MCF 10A (cell line): ENCODE data around the gene KCNJ16. TPM values are rescaled to one million over a fixed set of nuclear protein-coding genes. Genes with fewer than 3 reads are reported as not detected.

Experiments
- BruUV-seq: library from RNA; stranded (reverse); fragments of 400-500 nt; replicated peaks from 2 replicates; lab custom pipeline; 2021; lab: Mats Ljungman, UMichigan
- CTCF ChIA-PET: fragments of 300-600 bp; sonication (Branson Sonifier 250); formaldehyde crosslinking; extraction: SDS; loops from one replicate; lab custom pipeline; 2021; ENCODE audit warnings: antibody characterized with exemption, inconsistent platforms; lab: Yijun Ruan, JAX
- POLR2A ChIA-PET: fragments of 300-600, 350-650 bp; sonication (Branson Sonifier 250); formaldehyde crosslinking; extraction: SDS; loops from one replicate; lab custom pipeline; 2020; ENCODE audit warnings: antibody characterized with exemption, inconsistent platforms; lab: Yijun Ruan, JAX
- DNase-seq: peaks from one replicate; pipeline ENCODE4 v3.0.0-alpha.2; 2018; ENCODE audit not compliant: unreplicated experiment
- H3K27ac Mint-ChIP-seq: one replicate; pipeline ENCODE4 v1.8.0; 2022; ENCODE audit warnings: mild to moderate bottlenecking, low read depth, mixed read lengths; ENCODE audit not compliant: unreplicated experiment
- H3K27me3 Mint-ChIP-seq: one replicate; pipeline ENCODE4 v1.8.0; 2022; ENCODE audit warnings: mixed read lengths; ENCODE audit not compliant: insufficient read depth, unreplicated experiment
- H3K36me3 Mint-ChIP-seq: one replicate; pipeline ENCODE4 v1.8.0; 2022; ENCODE audit warnings: mild to moderate bottlenecking, moderate library complexity, mixed read lengths; ENCODE audit not compliant: insufficient read depth, unreplicated experiment
- H3K4me1 Mint-ChIP-seq: one replicate; pipeline ENCODE4 v1.8.0; 2022; ENCODE audit warnings: mixed read lengths; ENCODE audit not compliant: insufficient read depth, unreplicated experiment
- H3K4me3 Mint-ChIP-seq: one replicate; pipeline ENCODE4 v1.8.0; 2022; ENCODE audit warnings: mild to moderate bottlenecking, moderate library complexity, mixed read lengths; ENCODE audit not compliant: unreplicated experiment
- H3K9me3 Mint-ChIP-seq: one replicate; pipeline ENCODE4 v1.8.0; 2022; ENCODE audit warnings: mixed read lengths; ENCODE audit not compliant: unreplicated experiment
- CTCF ChIP-seq: fragments of 200-600 bp; IDR thresholded peaks from one replicate; pipeline ENCODE4 v1.8.0; 2022; ENCODE audit warnings: antibody characterized with exemption, mild to moderate bottlenecking; ENCODE audit not compliant: unreplicated experiment
- intact Hi-C: fragments of 100-400 bp; cut with micrococcal nuclease; formaldehyde crosslinking; loops from 2 replicates; pipeline ENCODE4 v1.14.1; 2022
- total RNA-seq: library from RNA; stranded (reverse); gene quantifications from 2 replicates; pipeline ENCODE4 v1.2.3, GENCODE V29; 2022

The KCNJ16 gene
- total RNA-seq, 1 experiment from 2014 or later = 0.42 TPM

- H3K4me1 Mint-ChIP-seq = peaks cover 23% of the 10 kb centered on the region
- H3K27ac Mint-ChIP-seq = no peak overlapping the region
- no peak overlapping the region for H3K4me3 Mint-ChIP-seq
- POLR2A ChIA-PET = interaction anchor here (0.5 to 0.7 kb wide), 2 partner anchors 21 to 366 kb away, joined by 3 to 4 read pairs; no protein-coding TSS in a partner anchor
- intact Hi-C loops = no loop called here
- DNase-seq = no peak
- no peaks in the 10 kb centered on the region for H3K27me3 Mint-ChIP-seq
- TF ChIP-seq CTCF = no peak
- H3K36me3 Mint-ChIP-seq = no peaks in the 10 kb centered on the region
- CTCF ChIA-PET = no interaction called here
- peaks cover 8% of the 10 kb centered on the region for H3K9me3 Mint-ChIP-seq
- BruUV-seq = no TSS peak
Observed at GRCh38 chr17:70099294-70099693, 24.3 kb downstream of the KCNJ16 start.

- no peak overlapping the region for H3K4me3 Mint-ChIP-seq
- intact Hi-C loops = loop anchor here (2.0 kb wide), 1 partner anchor 531 kb away; no protein-coding TSS in a partner anchor
- TF ChIP-seq CTCF = no peak
- DNase-seq = no peak
- peaks cover 8% of the 10 kb centered on the region for H3K9me3 Mint-ChIP-seq
- POLR2A ChIA-PET = interaction anchor here (1.2 kb wide), 1 partner anchor 22 kb away, joined by 4 read pairs; no protein-coding TSS in a partner anchor
- no peaks in the 10 kb centered on the region for H3K36me3 Mint-ChIP-seq
- no peaks in the 10 kb centered on the region for H3K27me3 Mint-ChIP-seq
- H3K4me1 Mint-ChIP-seq = peaks cover 23% of the 10 kb centered on the region
- no peak overlapping the region for H3K27ac Mint-ChIP-seq
- BruUV-seq = no TSS peak
- CTCF ChIA-PET = no interaction called here
Observed at GRCh38 chr17:70099884-70100283, 24.9 kb downstream of the KCNJ16 start.

GRCh38 chr17:70100983-70101382 lies 26.0 kb downstream of the KCNJ16 start:
- Mint-ChIP-seq H3K27me3 (no peaks in the 10 kb centered on the region), H3K27ac (no peak overlapping the region), H3K36me3 (no peaks in the 10 kb centered on the region), H3K4me3 (no peak overlapping the region), H3K4me1 (peaks cover 23% of the 10 kb centered on the region), H3K9me3 (peaks cover 8% of the 10 kb centered on the region)
- ChIA-PET CTCF (interaction anchor here (0.7 to 1.3 kb wide), 3 partner anchors 18 to 494 kb away, joined by 3 to 8 read pairs (median 4); no protein-coding TSS in a partner anchor), POLR2A (interaction anchor here (1.2 kb wide), 1 partner anchor 23 kb away, joined by 4 read pairs; no protein-coding TSS in a partner anchor)
- peak; percentile 24 for DNase-seq
- intact Hi-C loops = loop anchor here (1.0 to 2.0 kb wide), 2 partner anchors 494 to 532 kb away; no protein-coding TSS in a partner anchor
- TF ChIP-seq CTCF = peak; percentile 14
- BruUV-seq = no TSS peak

- no peak for DNase-seq
- Mint-ChIP-seq H3K4me1 (peaks cover 14% of the 10 kb centered on the region), H3K4me3 (no peak overlapping the region), H3K27me3 (no peaks in the 10 kb centered on the region), H3K36me3 (no peaks in the 10 kb centered on the region), H3K9me3 (peaks cover 6% of the 10 kb centered on the region), H3K27ac (no peak overlapping the region)
- CTCF ChIA-PET = no interaction called here
- POLR2A ChIA-PET = no interaction called here
- BruUV-seq = no TSS peak
- no peak for TF ChIP-seq CTCF
- intact Hi-C loops = no loop called here
Observed at GRCh38 chr17:70102531-70102930, 27.5 kb downstream of the KCNJ16 start.
